GM12878 (cell line): Measurements from ENCODE around the gene MAP7D2. TPM values are rescaled to one million over a fixed set of nuclear protein-coding genes. Genes with fewer than 3 reads are reported as not detected.

Source experiments
- ATAC-seq: fragments of 200-7000 bp; cut with Tn5 transposase; 3 replicates; pipeline ENCODE4 v1.9.1; 2020; ENCODE audit warnings: mild to moderate bottlenecking, moderate library complexity
- BruUV-seq: library from RNA; stranded (reverse); fragments of 400-500 nt; replicated peaks from 2 replicates; lab custom pipeline; 2021; lab: Mats Ljungman, UMichigan
- CTCF ChIA-PET: fragments of 300-600 bp; sonication (Branson Sonifier 250); formaldehyde crosslinking; extraction: SDS; loops from one replicate; lab custom pipeline; 2021; ENCODE audit warnings: inconsistent platforms; lab: Yijun Ruan, JAX
- POLR2A ChIA-PET: fragments of 350-600 bp; formaldehyde crosslinking; extraction: SDS; loops from one replicate; lab custom pipeline; 2021; ENCODE audit warnings: inconsistent platforms; lab: Charles Lee
- RAD21 ChIA-PET: fragments of 300-600 bp; sonication (Branson Sonifier 250); formaldehyde crosslinking; loops from one replicate; lab custom pipeline; 2023; ENCODE audit warnings: antibody characterized with exemption; ENCODE audit not compliant: unreplicated experiment; lab: Charles Lee
- SMC1A ChIA-PET: fragments of 300-600 bp; sonication (Branson Sonifier 250); formaldehyde crosslinking; loops from one replicate; lab custom pipeline; 2023; ENCODE audit not compliant: unreplicated experiment, uncharacterized antibody; lab: Charles Lee
- DNase-seq: peaks from one replicate; pipeline ENCODE4 v3.0.0-alpha.2; 2011; ENCODE audit warnings: low read depth, low spot score
- FAIRE-seq: peaks from 3 replicates; lab custom pipeline; 2011; peaks lifted over from hg19 to GRCh38; lab: Jason Lieb, UNC
- H2AFZ ChIP-seq: 2 replicates; pipeline ENCODE4 v1.6.0; 2011; ENCODE audit warnings: low read depth, low read length, control low read depth; ENCODE audit not compliant: control insufficient read depth
- H3K27ac ChIP-seq: 2 replicates; pipeline ENCODE4 v1.5.1; 2011; ENCODE audit warnings: control low read depth; ENCODE audit not compliant: control insufficient read depth, insufficient read depth
- H3K27me3 ChIP-seq, 2 experiments: replicated peaks in 1 of 2; 2 replicates each; pipeline versions ENCODE4 v1.6.0 to v1.6.1; 2011; ENCODE audit warnings: low read length in 1 of 2; ENCODE audit not compliant: control insufficient read depth in 2 of 2, insufficient read depth in 2 of 2
- H3K36me3 ChIP-seq, 2 experiments: 2 replicates each; pipeline ENCODE4 v1.5.1; 2011; ENCODE audit warnings: low read length in 1 of 2; ENCODE audit not compliant: control insufficient read depth in 2 of 2, insufficient read depth in 2 of 2
- H3K4me1 ChIP-seq: 2 replicates; pipeline ENCODE4 v1.6.1; 2011; ENCODE audit warnings: mild to moderate bottlenecking, low read length, moderate library complexity, mixed read lengths; ENCODE audit not compliant: control insufficient read depth, insufficient read depth
- H3K4me2 ChIP-seq: 2 replicates; pipeline ENCODE4 v1.6.0; 2011; ENCODE audit warnings: control low read depth; ENCODE audit not compliant: control insufficient read depth, insufficient read depth
- H3K4me3 ChIP-seq: fragments of 200-600 bp; sonication (generic); 2 replicates; pipeline ENCODE4 v1.5.1; 2016
- H3K79me2 ChIP-seq: 2 replicates; pipeline ENCODE4 v1.6.0; 2011; ENCODE audit warnings: low read length; ENCODE audit not compliant: control insufficient read depth, insufficient read depth
- H3K9ac ChIP-seq: 2 replicates; pipeline ENCODE4 v1.8.0; 2011; ENCODE audit warnings: low read length, control low read depth, mixed read lengths; ENCODE audit not compliant: control insufficient read depth, insufficient read depth
- H3K9me3 ChIP-seq: replicated peaks from 3 replicates; pipeline ENCODE4 v1.5.1; 2011; ENCODE audit warnings: mild to moderate bottlenecking, low read length; ENCODE audit not compliant: control insufficient read depth, insufficient read depth
- H4K20me1 ChIP-seq: 2 replicates; pipeline ENCODE4 v1.6.0; 2011; ENCODE audit not compliant: control insufficient read depth, insufficient read depth
- BCL3 ChIP-seq: IDR thresholded peaks from 2 replicates; pipeline ENCODE4 v1.6.1; 2011; ENCODE audit warnings: borderline replicate concordance, low read depth, mild to moderate bottlenecking, moderate library complexity, low read length; ENCODE audit not compliant: insufficient read depth, poor library complexity, severe bottlenecking
- CHD1 ChIP-seq: IDR thresholded peaks from 2 replicates; pipeline ENCODE4 v1.6.1; 2012; ENCODE audit warnings: low read depth, low read length, improper control_type of control experiment
- HSF1 ChIP-seq: fragments of 150-350 bp; IDR thresholded peaks from 2 replicates; pipeline ENCODE4 v1.6.1; 2014; ENCODE audit warnings: mild to moderate bottlenecking, low read depth, low read length
- IKZF1 ChIP-seq: fragments of 450-650 bp; conservative IDR thresholded peaks from 2 replicates; pipeline ENCODE4 v1.6.1; 2017; ENCODE audit warnings: antibody characterized with exemption, mild to moderate bottlenecking
- POLR2AphosphoS2 ChIP-seq: IDR thresholded peaks from 2 replicates; pipeline ENCODE4 v1.6.1; 2011; ENCODE audit warnings: low read depth, mild to moderate bottlenecking, low read length, improper control_type of control experiment, moderate library complexity
- SREBF1 ChIP-seq: IDR thresholded peaks from 2 replicates; pipeline ENCODE4 v1.6.1; 2012; ENCODE audit warnings: mild to moderate bottlenecking, low read length
- TCF7 ChIP-seq: IDR thresholded peaks from 2 replicates; pipeline ENCODE4 v1.6.1; 2014; ENCODE audit warnings: antibody characterized with exemption, borderline replicate concordance
- ZBED1 ChIP-seq: IDR thresholded peaks from 2 replicates; pipeline ENCODE4 v1.6.1; 2016; ENCODE audit warnings: borderline replicate concordance
- ZNF217 ChIP-seq: fragments of 450-650 bp; IDR thresholded peaks from 2 replicates; pipeline ENCODE4 v1.6.1; 2017; ENCODE audit warnings: antibody characterized with exemption, mild to moderate bottlenecking
- in situ Hi-C: fragments of 300-500 bp; cut with MboI; formaldehyde crosslinking; loops from 9 replicates; pipeline ENCODE4 v1.14.3; 2018; ENCODE audit warnings: mixed read lengths
- intact Hi-C: fragments of 100-400 bp; cut with micrococcal nuclease; formaldehyde crosslinking; loops from one replicate; pipeline ENCODE4 v1.14.2; 2022; ENCODE audit not compliant: unreplicated experiment
- polyA plus RNA-seq, 11 experiments: library from polyadenylated mRNA; depleted of rRNA in 4 of 11; unstranded in 6 of 11; stranded (reverse) in 5 of 11; fragments of >200 nt; fragmentation: Nextera tagmentation in 4 of 11; fragmentation: Illumina TruSeq in 1 of 11; extraction: Ambion mirVana in 4 of 11; extraction: Trizol in 1 of 11; gene quantifications; 1 replicate in 1 of 11; 2 replicates in 10 of 11; pipeline versions ENCODE4 v1.2.1 to v1.2.3, GENCODE V29; 2011 to 2016; ENCODE audit warnings: inconsistent platforms in 2 of 11, missing spikeins in 2 of 11, low read depth in 1 of 11
- total RNA-seq, 4 experiments: library from RNA; depleted of rRNA in 3 of 4; stranded (reverse); fragments of >200 nt in 3 of 4; fragmentation: Illumina TruSeq in 1 of 4; extraction: Trizol in 1 of 4; gene quantifications; 2 replicates each; pipeline versions ENCODE4 v1.2.1 to v1.2.3, GENCODE V29; 2013 to 2021
- TF ChIP-seq, protein P1 (sequence below): IDR thresholded peaks from 2 replicates; pipeline ENCODE4 v1.6.1; 2011; ENCODE audit warnings: low read depth, low read length, improper control_type of control experiment, borderline replicate concordance
- TF ChIP-seq, protein P2 (sequence below): IDR thresholded peaks from 2 replicates; pipeline ENCODE4 v1.6.1; 2012; ENCODE audit warnings: low read depth, low read length, improper control_type of control experiment

The MAP7D2 gene
- total and polyA plus RNA-seq, 10 of the 15 experiments (the other 5 are each of a cell fraction or from before 2014, with no cell fraction given): 0.06 to 18.4 (median 0.22) TPM

- H4K20me1 ChIP-seq: no peaks in the 10 kb centered on the region
- no peaks in the 10 kb centered on the region for H3K27me3 ChIP-seq
- no TSS peak for BruUV-seq
- SMC1A ChIA-PET: no interaction called here
- no peaks in the 10 kb centered on the region for H3K4me1 ChIP-seq
- CTCF ChIA-PET: interaction anchor here (2.0 kb wide), 1 partner anchor 71 kb away, joined by 4 read pairs; no protein-coding TSS in a partner anchor
- RAD21 ChIA-PET: no interaction called here
- no peak overlapping the region for H3K27ac ChIP-seq
- in situ Hi-C loops: no loop called here
- peaks cover 2% of the 10 kb centered on the region; the same call in 2 of the 3 replicates for H3K9me3 ChIP-seq
- H3K4me2 ChIP-seq: no peak overlapping the region
- no peaks in the 10 kb centered on the region; the same call in 1 of the 2 replicates for H3K79me2 ChIP-seq
- ATAC-seq: no peak
- no peak overlapping the region for H2AFZ ChIP-seq
- intact Hi-C loops: no loop called here
- no peak for FAIRE-seq
- H3K9ac ChIP-seq: no peak overlapping the region
- H3K36me3 ChIP-seq: no peaks in the 10 kb centered on the region; a peak in 2 of 4 replicates
- POLR2A ChIA-PET: no interaction called here
- no peak for DNase-seq
- TF ChIP-seq POLR2AphosphoS2 (no peak), HSF1 (no peak), CHD1 (no peak)
- TF ChIP-seq, protein P1, sequence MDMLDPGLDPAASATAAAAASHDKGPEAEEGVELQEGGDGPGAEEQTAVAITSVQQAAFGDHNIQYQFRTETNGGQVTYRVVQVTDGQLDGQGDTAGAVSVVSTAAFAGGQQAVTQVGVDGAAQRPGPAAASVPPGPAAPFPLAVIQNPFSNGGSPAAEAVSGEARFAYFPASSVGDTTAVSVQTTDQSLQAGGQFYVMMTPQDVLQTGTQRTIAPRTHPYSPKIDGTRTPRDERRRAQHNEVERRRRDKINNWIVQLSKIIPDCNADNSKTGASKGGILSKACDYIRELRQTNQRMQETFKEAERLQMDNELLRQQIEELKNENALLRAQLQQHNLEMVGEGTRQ: no peak
- no peak overlapping the region for H3K4me3 ChIP-seq
Measured at GRCh38 chrX:19975845-19976244, 140.9 kb downstream of the MAP7D2 start.

- FAIRE-seq (no peak), ATAC-seq (peak; percentile 71), DNase-seq (no peak)
- Histone ChIP-seq H2AFZ (no peak overlapping the region), H3K9me3 (no peaks in the 10 kb centered on the region; the same call in 1 of the 3 replicates), H3K27ac (no peak overlapping the region), H3K79me2 (no peaks in the 10 kb centered on the region), H3K4me3 (no peak overlapping the region), H3K27me3 (no peaks in the 10 kb centered on the region), H4K20me1 (no peaks in the 10 kb centered on the region), H3K4me1 (no peaks in the 10 kb centered on the region), H3K36me3 (no peaks in the 10 kb centered on the region; a peak in 2 of 4 replicates), H3K9ac (no peak overlapping the region), H3K4me2 (no peak overlapping the region)
- POLR2A ChIA-PET: no interaction called here
- intact Hi-C loops: no loop called here
- RAD21 ChIA-PET: interaction anchor here (0.6 kb wide), 1 partner anchor 169 kb away, joined by 3 read pairs; no protein-coding TSS in a partner anchor
- BruUV-seq: no TSS peak
- SMC1A ChIA-PET: interaction anchor here (1.0 to 1.4 kb wide), 5 partner anchors 15 to 68 kb away, joined by 3 to 6 read pairs (median 3); no protein-coding TSS in a partner anchor
- CTCF ChIA-PET: interaction anchor here (1.0 kb wide), 1 partner anchor 15 kb away, joined by 3 read pairs; no protein-coding TSS in a partner anchor
- in situ Hi-C loops: no loop called here
- TF ChIP-seq, protein P2, sequence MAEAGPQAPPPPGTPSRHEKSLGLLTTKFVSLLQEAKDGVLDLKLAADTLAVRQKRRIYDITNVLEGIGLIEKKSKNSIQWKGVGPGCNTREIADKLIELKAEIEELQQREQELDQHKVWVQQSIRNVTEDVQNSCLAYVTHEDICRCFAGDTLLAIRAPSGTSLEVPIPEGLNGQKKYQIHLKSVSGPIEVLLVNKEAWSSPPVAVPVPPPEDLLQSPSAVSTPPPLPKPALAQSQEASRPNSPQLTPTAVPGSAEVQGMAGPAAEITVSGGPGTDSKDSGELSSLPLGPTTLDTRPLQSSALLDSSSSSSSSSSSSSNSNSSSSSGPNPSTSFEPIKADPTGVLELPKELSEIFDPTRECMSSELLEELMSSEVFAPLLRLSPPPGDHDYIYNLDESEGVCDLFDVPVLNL: no peak
- TF ChIP-seq TCF7 (no peak), ZBED1 (no peak), BCL3 (no peak), IKZF1 (no peak), ZNF217 (no peak), SREBF1 (no peak)
Measured at GRCh38 chrX:19972984-19973383, 143.7 kb downstream of the MAP7D2 start.
